Endothelial cell of umbilical vein (primary cell): Measurements from ENCODE around the gene ARRDC1.

Experiments used
- CTCF ChIP-seq, 2 donors: IDR thresholded peaks; 1 replicate in 1 of 2; 2 replicates in 1 of 2; pipeline ENCODE4 v1.5.1; 2011; ENCODE audit warnings: low read length in 2 of 2, mild to moderate bottlenecking in 2 of 2, moderate library complexity in 2 of 2, control low read depth in 1 of 2, inconsistent platforms in 1 of 2, low read depth in 1 of 2; ENCODE audit not compliant: insufficient read depth in 1 of 2; ENCODE audit errors: extremely low read depth in 1 of 2
- EZH2 ChIP-seq: IDR thresholded peaks from 2 replicates; pipeline ENCODE4 v1.6.1; 2012; ENCODE audit warnings: borderline replicate concordance, low read depth, mild to moderate bottlenecking, moderate library complexity, low read length, inconsistent platforms; ENCODE audit not compliant: severe bottlenecking
- FOS ChIP-seq: IDR thresholded peaks from 2 replicates; pipeline ENCODE4 v1.6.1; 2011; ENCODE audit warnings: mild to moderate bottlenecking, low read length, moderate library complexity, borderline replicate concordance; ENCODE audit not compliant: insufficient read depth
- JUN ChIP-seq: IDR thresholded peaks from 2 replicates; pipeline ENCODE4 v1.6.1; 2011; ENCODE audit warnings: borderline replicate concordance, low read depth; ENCODE audit not compliant: insufficient read length, insufficient read depth
- MAX ChIP-seq: IDR thresholded peaks from 2 replicates; pipeline ENCODE4 v1.6.1; 2011; ENCODE audit not compliant: insufficient read depth, insufficient read length
- MYC ChIP-seq: IDR thresholded peaks from one replicate; pipeline ENCODE4 v1.6.1; 2011; ENCODE audit warnings: mild to moderate bottlenecking, low read depth, low read length
- POLR2A ChIP-seq: IDR thresholded peaks from 2 replicates; pipeline ENCODE4 v1.6.1; 2012; ENCODE audit warnings: low read depth, mild to moderate bottlenecking, control low read depth, low read length
- POLR2AphosphoS5 ChIP-seq: IDR thresholded peaks from 2 replicates; pipeline ENCODE4 v1.6.1; 2012; ENCODE audit warnings: low read depth, mild to moderate bottlenecking, control low read depth, low read length, moderate library complexity; ENCODE audit not compliant: insufficient read depth

- no peak for TF ChIP-seq CTCF (IDR thresholded peaks at IDR 0.05; ENCODE audit: extremely low read depth in 1 of 2, insufficient read depth in 1 of 2, low read depth in 1 of 2, low read length in 2 of 2)
- no peak for TF ChIP-seq EZH2
- TF ChIP-seq JUN = no peak
- no peak for TF ChIP-seq MYC
- TF ChIP-seq MAX = no peak
- TF ChIP-seq POLR2A = no peak
- TF ChIP-seq FOS = no peak
- TF ChIP-seq POLR2AphosphoS5 = no peak
Measured at GRCh38 chr9:137646341-137646740, 40.9 kb downstream of the ARRDC1 start.
